ENCODE measurements around the gene PTP4A2.
"Not testable (repeated sequence)": the region's sequence is repeated elsewhere in the genome, so short reads cannot be mapped to it uniquely, and the experiment has no call there.

PTP4A2 gene

DNA sequence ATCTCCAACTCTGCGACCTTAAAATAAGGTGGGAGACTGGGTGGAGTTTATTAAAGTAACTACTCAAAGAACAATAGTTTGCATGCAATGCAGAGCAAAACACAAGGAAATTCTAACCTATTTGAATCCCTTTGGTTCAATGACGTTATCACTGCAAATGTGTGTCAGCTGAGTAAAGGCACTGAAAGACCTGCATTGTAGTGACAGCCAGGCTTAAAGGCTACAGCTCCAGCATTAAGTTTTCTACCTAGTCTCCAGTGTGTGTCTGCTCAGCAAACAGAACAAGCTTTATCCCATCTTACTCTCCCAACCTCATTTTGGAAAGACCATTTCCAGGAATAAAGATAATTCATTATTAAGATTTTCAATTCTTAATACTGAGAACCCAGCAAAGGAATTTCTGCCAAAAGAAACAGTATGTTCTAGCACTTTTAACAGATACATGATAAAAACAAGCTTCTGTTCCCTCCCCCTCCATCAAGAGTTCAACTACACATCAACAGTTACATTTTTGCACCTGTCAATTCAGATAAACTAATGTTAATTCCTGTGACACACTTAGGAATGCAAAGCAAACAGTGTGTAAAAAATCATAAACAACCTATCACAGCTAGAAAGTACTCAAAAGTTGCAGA is 14.2 kb downstream of the PTP4A2 start:
- DNase-seq = no peak

DNA sequence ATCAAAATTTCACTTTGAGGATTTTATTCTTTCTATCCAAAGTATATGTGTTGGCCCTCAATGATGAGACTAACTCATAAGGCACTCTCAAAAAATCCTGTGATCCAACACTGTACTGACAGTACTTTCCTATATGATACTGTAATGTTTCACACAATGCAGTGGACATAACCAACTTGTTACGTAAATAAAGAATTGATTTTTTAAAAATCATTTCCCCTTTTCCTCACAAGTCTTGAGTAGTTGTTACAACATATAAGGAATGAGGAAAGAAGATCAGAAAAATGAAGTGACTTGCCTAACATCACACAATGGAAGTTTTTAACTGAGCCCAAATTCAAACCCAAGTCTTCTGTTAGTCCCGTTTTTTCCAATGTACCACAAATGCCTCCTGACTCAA is 17.2 kb downstream of the PTP4A2 start:
- peak; percentile 86 for DNase-seq

DNA sequence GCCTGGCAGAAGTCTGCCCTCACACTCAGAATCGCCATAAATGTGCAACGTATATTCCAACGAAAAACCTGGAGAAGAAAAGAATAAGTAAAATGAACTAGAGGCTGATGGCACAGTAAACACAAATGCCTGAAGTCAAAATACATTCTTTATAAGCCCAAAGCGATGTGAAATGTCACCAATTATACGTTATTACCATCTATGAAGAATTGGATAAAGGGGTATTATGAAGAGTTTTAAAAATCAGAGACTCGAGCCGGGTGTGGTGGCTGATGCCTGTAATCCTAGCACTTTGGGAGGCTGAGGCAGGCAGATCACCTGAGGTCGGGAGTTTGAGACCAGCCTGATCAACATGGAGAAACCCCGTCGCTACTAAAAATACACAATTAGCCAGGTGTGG is 18.6 kb downstream of the PTP4A2 start:
- DNase-seq = no peak

DNA sequence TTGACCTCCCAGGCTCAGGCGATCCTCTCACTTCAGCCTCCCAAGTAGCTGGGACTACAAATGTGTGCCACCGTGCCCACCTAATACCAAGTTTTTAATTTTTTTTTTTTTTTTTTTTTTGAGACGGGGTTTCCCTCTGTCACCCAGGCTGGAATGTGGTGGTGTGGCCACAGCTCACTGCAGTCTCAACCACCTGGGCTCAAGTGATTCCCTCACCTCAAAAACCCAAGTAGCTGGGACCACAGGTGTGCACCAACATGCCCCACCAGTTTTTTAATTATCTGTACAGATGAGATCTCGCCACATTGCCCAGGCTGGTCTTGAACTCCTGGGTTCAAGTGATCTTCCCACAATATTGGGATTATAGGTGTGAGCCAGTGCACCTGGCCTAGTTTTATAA is 22.7 kb downstream of the PTP4A2 start:
- no peak for DNase-seq

DNA sequence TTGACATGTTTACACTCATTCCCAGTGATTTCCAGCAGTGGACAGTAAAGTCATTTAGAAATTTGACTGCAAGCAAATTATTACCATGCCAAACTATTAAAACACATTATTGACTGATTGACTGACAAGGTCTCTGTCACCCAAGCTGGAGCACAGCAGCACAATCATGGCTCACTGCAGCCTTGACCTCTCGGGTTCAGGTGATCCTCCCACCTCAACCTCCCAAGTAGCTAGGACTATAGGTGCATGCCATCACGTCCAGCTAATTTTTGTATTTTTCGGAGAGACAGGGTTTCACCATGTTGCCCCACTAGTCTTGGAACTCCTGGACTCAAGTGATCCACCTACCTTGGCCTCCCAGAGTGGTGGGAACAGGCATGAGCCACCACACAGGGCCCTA is 24.2 kb downstream of the PTP4A2 start:
- no peak for DNase-seq

DNA sequence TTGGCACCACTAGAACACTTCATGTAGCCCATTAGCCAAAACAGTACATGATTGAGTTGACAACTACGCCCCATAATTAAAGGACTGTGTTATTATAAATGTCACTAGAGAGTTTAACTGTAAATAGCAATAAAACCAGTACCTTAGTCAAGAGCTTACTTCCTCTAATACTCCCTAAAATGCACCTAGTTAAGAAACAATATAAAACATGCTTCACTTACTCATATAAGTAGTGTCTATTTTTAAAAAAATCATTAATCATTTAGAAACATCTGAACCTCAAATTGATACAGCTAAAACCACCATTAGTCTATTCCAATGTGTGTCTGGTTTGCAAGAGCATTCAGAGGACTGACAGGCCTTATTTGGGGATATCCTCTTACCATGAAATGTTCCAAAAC is 25.3 kb downstream of the PTP4A2 start:
- no peak for DNase-seq

DNA sequence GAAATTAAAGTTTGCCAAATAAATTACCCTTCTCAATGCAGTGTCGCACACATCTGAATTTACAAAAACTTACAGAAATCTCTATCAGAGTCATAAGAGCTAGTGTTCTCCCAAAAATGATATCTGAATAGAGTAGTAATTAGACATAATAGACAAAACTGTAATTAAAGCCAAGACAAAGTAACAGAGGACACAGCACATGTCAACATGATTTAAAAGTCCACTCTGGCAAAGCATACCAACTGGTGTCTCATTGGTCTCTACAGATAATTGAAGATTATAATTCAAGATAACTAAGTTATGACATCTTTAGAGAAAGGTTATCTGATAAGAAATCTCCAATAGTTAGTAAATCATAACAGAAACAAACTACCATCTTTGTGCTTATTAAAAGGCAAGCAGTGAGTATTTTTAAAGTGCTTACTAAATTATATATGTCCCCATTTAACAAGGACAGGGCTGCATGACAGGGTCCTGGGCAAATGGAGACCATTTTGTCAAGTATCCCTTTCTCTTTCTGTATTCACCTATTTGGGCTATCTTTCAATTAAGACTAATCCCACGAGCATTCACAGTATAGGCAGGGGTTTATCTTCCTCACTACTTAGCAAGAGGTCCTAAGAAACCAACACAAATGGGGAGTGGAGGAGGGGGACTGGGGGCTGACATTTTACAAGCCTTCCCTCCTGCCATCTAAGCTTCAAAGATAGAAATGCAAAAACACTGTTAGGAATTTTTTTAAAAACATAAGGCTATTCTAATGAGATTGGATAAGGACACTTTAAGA is 26.0 kb downstream of the PTP4A2 start:
- no peak for DNase-seq

DNA sequence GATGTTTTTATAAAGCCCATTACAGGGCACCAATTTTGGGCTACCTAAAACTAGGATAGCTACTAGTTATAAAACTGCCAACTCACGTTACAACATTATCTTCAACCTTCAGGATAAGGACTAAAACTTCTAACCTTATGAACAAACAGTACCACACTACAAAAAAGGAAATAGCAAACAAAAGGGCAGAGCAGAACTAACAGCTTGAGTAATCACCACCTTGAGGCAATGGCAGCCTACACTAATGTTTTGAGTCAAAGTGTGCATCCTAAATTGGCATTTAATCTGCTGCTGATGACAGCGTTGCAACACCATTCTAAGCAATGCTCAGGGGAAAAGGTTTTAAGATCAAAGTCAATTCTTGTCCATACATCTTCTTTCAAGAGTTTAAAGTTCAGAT is 27.2 kb downstream of the PTP4A2 start:
- DNase-seq = peak; percentile 68

DNA sequence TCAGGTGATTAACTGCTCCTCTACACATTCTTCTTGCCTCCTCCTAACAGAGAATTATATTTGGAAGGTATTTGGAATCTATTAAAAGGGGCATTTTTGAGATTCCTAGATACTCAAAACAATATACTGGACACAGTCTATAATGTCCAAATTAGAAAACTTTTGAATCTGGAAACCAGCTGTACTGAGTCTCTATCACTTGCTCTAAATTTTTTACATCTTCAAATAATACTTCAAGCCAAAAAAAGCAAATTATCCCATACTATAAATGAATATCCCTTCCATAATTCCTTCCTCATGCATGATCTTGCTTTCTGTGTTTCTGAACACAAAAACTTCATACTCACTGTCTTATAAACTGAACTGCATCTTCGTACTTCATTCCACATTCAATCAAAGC is 28.5 kb downstream of the PTP4A2 start:
- DNase-seq = no peak

DNA sequence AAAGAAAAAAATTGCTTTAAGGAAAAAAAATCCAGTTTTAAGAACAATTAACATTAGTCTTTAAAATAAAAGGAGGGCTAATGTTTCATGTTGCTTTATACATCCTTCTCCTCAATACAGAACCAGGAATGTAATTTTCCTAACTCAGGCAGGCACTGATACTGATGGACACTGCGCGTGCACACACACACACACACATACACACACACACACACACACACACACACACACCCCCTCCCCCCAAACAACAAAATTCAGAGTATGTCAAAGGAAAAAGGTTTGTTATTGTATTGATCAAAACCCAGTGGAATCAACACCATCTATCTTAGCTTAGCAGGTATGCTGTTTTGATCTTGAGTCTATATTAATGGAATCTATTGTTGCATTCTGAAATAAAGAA is 31.6 kb downstream of the PTP4A2 start:
- DNase-seq = no peak

DNA sequence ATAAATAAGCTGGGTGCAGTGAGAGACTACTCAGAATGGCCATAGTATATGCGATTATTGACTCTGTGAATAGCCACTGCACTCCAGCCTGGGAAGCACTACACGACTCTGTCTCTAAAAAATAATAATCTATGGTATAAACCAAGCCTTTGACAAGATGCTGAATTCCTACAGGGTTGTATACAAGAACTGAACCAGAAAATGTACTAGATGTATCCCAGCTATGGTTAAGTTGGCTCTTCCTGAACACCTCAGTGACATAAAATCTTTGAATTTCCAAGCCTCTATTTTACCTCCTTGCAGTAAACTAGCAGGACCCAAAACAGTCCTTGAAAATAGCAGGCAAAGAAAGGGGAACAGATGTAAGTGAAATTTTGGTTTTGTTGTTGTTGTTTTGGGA is 32.5 kb downstream of the PTP4A2 start:
- DNase-seq = no peak

DNA sequence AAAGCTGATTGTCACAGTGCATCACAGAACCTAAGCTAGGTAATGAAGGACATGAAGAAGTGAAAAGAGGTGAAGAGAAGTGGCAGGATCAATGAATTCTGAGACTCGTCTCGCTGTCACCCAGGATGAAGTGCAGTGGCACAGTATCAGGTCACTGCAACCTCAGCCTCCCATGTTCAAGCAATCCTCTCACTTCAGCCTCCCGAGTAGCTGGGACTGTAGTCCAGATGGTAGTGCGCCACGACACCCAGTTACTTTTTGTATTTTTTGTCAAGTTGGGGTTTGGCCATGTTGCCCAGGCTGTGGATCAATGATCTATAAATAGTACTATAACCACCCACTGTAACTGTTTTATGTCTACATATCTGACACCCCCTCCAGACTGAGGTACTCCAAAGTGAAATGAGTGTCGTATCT is 33.1 kb downstream of the PTP4A2 start:
- no peak for DNase-seq

DNA sequence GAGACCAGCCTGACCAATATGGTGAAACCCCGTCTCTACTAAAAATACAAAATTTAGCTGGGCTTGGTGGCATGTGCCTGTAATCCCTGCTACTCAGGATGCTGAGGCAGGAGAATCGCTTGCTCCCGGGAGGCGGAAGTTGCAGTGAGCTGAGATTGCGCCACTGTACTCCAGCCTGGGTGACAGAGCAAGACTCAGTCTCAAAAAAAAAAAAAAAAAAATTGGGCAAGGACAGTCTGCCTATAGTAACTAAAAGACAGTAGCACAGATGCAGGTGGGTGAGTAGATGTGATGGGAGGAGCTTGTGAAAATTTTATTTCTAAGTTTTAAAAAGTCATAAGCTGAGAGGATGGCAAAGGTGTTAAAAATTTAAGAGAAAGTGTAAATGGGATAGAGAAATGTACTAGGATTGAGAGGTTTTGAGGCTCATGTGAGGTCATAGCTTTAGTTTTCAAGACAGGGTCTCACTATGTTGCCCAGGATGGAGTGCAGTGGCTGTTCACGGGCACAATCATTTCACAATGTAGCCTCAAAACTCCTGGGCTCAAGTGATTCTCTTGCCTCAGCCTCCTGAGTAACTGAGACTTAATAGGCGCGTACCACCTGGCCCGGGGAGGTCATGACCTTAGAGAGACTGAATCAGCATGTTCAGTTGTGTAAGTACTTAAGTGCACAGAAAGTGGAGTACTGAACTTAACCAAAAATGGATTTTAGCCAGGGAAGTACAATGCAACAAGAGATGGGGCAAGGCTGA is 33.7 kb downstream of the PTP4A2 start:
- DNase-seq = peak; percentile 59

DNA sequence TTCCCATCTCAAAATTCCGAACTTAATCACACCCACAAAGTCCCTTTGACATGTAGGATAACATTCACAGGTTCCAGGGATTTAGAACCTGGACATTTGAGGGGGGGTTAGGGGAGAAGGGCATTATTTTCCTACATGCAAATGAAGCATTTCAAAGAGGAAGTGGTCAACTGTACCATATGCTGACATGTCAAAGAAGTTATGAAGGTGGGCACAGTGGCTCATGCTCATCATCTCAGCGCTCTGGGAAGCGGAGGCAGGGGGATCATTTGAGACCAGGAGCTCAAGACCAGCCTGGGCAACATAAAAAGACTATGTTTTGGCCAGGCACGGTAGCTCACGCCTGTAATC is 35.7 kb downstream of the PTP4A2 start:
- DNase-seq = no peak

DNA sequence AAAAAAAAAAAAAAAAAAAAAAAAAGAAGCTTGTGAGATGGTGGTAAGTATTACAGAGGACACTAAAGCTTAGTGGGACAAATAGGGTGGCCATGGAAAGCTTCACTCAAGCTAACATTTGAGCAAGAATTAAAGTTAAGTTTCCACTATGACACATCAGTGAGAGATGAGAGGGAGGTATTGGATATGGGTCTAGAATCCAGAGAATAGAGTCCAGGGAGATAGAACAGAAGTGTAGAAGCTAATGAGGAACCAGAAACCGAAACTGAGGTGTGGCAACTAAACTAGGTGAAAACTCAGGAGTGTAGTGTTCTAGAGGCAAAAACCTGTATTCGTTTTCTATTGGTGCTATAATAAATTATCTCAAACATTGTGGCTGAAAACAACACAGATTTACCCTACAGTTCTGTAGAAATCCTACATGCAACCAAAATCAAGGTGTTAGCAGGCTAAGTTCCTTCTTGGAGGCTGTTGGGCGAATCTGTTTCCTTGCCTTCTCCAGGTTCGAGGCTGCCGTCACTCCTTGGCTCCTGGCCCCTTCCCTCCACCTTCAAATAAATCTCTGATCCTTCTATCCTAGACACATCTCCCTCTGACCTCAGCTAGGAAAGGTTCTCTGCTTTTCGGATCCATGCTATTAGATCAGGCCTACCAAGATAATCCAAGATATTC is 36.2 kb downstream of the PTP4A2 start:
- no peak for DNase-seq

DNA sequence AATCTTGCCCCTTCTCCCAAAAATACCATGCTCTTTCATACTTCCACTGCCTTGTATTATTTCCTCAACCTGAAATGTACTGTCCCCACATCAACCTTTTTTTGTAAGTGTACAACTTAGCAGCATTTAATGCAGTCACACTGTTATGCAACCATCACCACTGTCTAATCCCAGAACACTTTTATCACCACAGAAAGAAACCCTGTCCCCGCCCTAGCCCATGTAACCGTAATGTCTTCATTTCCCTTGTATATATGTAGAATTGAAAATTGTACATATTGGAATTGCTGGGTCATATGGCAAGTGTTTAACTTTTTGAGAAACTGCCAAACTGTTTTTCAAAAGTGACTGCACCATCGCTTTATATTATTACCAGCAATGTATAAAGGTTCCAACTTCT is 37.4 kb downstream of the PTP4A2 start:
- DNase-seq = no peak

DNA sequence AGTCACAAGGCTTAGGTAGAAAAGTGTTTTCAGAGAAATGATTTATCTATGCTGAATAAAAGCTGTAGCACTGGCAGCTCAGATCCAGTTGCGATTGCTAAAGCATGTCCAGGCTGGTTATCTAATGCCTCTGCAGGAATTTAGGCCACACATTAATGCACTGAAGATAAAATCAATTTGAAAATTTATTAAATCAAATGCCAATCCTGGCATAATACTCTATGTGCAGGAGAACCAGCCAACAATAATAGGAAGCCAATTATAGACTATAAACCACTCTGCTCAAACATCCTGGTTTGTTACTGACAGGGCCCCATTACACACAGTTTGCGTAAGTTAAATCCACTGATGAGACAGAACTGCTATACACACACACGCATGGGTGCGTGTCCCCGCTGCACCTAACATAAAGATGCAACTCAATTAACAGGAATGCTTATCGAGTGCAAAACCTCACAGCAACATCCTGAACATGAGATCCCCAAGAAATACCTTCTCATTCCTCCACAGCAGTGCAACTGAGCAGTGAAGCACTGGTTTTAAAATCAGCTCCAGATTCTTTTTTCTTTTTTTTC is 40.6 kb downstream of the PTP4A2 start:
- DNase-seq = no peak

DNA sequence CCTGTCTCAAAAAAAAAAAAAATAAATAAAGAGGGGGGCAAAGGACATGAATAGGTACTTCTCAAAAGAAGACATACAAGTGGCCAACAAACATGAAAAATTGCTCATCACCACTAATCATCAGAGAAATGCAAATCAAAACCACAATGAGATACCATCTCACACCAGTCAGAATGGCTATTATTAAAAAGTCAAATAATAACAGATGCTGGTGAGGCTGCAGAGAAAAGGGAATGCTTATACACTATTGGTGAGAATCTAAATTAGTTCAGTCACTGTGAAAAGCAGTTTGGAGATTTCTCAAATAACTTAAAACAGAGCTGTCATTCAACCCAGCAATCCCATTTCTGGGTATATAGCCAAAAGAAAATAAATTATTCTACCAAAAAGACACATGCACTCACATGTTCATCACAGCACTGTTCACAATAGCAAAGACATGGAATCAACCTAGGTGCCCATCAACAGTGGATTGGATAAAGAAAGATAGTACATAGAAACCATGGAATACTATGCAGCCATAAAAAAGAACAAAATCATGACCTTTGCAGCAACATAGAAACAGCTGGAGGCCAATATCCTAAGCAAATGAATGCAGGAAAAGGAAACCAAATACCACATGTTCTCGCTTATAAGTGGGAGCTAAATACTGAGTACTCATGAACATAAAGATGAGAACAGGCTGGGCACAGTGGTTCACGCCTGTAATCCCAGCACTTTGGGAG is 42.5 kb downstream of the PTP4A2 start:
- DNase-seq = not testable (repeated sequence)

DNA sequence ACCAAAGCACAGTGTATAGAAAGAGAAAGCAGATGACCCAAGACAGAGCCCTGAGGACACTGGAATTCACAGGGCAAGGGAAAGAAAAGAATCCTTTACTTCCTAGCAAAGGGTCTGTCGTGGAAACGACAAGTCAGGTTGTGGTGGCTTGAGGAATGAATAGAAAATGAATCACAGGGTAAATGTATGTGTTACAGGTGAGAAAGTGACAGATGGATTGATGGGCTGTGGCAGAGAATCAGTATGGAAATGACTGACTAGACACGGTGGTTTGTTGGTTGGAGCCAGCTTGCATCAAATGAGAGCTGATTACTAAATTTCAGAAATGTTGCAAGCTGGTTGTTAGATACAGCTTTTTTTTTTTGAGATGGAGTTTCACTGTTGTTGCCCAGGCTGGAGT is 46.9 kb downstream of the PTP4A2 start:
- DNase-seq = no peak

DNA sequence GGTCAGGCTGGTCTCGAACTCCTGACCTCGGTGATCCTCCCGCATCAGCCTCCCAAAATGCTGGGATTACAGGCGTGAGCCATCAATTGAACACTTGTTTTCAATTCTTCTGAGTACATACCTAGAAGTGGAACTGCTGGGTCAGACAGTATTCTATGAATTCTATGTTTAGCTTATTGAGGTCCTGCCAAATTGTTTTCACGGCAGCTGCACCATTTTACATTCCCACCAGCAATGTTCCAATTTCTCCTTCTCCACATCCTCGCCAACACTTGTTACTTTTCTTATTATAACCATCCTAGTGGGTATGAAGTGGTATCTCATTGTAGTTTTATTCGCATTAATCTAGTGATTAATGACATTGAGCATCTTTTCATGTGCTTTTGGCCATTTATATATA is 49.9 kb downstream of the PTP4A2 start:
- no peak for DNase-seq

DNA sequence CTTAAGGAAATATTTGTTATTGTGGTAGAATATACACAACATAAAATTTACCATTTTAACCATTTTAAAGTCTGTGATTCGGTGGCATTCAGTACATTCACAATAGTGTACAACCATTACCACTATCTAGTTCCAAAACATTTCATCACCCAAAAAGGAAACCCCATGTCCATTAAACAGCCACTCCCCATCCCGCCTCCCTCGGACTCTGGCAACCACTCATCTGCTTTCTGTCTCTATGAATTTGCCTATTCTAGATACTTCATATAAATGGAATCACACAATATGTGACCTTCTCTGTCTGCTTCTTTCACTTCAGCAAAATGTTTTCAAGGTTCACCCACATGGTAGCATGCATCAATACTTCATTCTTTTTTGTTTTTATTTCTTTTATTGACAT is 51.3 kb downstream of the PTP4A2 start:
- DNase-seq = peak; percentile 74

DNA sequence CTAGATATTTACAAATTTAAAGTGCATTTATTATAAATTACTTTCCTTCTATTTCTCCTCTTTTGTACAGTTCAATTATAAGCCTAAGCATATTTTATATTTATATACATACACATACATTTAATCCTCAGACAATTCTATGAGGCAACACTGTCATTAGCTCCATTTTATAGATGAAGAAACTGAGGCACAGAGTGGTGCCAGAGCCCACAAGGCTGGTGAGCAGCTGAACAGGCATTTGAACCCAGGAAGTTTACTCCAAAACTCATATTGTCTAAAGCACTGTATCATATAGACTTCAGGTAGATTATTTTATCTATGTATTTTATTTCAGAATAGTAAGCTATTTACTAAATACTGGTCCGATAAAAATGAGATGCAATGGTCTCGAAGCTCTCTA is 52.3 kb downstream of the PTP4A2 start:
- DNase-seq = no peak

Measured in suppressor macrophage treated with lipopolysaccharide for 4 hours (primary cell).